Mammary epithelial cell (primary cell): ENCODE data around the gene PRDX5.
A peak's percentile ranks its signal among the peaks of the same experiment; 100 is the strongest.

Experiments
- EZH2 ChIP-seq: IDR thresholded peaks from 2 replicates; pipeline ENCODE4 v1.6.1; 2012; ENCODE audit warnings: low read length, inconsistent platforms, borderline replicate concordance
- TF ChIP-seq, protein P1 (sequence below), 2 donors: IDR thresholded peaks in 1 of 2; conservative IDR thresholded peaks in 1 of 2; 2 replicates each; pipeline ENCODE4 v1.5.1; 2011 to 2012; ENCODE audit warnings: inconsistent platforms in 2 of 2, low read length in 2 of 2, mild to moderate bottlenecking in 2 of 2, control low read depth in 1 of 2, low read depth in 1 of 2; ENCODE audit not compliant: insufficient read depth in 1 of 2; ENCODE audit errors: extremely low read depth in 1 of 2

DNA sequence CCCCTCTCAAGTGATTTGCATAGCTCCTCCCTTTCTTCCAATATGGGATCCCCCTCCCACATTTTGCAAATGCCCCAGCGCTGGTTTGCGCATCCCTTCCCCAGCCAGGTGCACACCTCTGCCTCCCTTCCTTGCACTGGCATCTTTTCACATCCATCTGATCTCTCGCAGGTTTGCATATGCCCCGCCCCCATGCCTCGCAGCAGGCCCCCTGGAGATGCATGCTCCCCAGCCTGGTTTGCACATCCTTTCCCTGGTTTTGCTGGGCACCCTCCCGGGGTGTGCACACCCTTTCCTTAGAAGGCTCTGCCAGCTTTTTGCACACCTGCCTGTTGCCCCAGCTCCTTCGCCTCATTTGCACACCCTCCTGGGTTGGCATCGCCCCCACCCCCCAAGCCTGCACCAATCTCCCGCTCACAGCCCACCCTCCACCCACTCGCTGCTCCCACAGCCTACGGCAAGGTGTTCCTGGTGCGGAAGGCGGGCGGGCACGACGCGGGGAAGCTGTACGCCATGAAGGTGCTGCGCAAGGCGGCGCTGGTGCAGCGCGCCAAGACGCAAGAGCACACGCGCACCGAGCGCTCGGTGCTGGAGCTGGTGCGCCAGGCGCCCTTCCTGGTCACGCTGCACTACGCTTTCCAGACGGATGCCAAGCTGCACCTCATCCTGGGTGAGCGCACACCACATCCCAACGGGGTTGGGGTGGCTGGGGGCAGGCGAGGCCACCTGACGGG lies 42.0 kb downstream of the PRDX5 start:
- TF ChIP-seq, protein P1, sequence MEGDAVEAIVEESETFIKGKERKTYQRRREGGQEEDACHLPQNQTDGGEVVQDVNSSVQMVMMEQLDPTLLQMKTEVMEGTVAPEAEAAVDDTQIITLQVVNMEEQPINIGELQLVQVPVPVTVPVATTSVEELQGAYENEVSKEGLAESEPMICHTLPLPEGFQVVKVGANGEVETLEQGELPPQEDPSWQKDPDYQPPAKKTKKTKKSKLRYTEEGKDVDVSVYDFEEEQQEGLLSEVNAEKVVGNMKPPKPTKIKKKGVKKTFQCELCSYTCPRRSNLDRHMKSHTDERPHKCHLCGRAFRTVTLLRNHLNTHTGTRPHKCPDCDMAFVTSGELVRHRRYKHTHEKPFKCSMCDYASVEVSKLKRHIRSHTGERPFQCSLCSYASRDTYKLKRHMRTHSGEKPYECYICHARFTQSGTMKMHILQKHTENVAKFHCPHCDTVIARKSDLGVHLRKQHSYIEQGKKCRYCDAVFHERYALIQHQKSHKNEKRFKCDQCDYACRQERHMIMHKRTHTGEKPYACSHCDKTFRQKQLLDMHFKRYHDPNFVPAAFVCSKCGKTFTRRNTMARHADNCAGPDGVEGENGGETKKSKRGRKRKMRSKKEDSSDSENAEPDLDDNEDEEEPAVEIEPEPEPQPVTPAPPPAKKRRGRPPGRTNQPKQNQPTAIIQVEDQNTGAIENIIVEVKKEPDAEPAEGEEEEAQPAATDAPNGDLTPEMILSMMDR (conservative IDR thresholded peaks at IDR 0.05 in 1 of 2, IDR thresholded peaks at IDR 0.05 in 1 of 2; ENCODE audit: extremely low read depth in 1 of 2, insufficient read depth in 1 of 2, low read depth in 1 of 2, low read length in 2 of 2): peak in 1 of 2 donors; percentile 49
- TF ChIP-seq EZH2: no peak
